A549 (cell line): Measurements from ENCODE around the gene PSG1. TPM values are rescaled to one million over a fixed set of nuclear protein-coding genes. Genes with fewer than 3 reads are reported as not detected.
"Not testable (repeated sequence)": the region's sequence is repeated elsewhere in the genome, so short reads cannot be mapped to it uniquely, and the experiment has no call there.

ENCODE experiments used
- ATAC-seq, 2 experiments: fragments of 200-7000 bp in 1 of 2; fragments of >200 bp in 1 of 2; cut with Nextera tagmentation in 1 of 2; cut with Tn5 transposase in 1 of 2; 3 replicates each; pipeline versions ENCODE4 v1.8.0 to v1.9.1; 2018 to 2020; ENCODE audit warnings: mild to moderate bottlenecking in 1 of 2, moderate library complexity in 1 of 2
- CTCF ChIA-PET: fragments of 300-600 bp; sonication (Branson Sonifier 250); formaldehyde crosslinking; extraction: SDS; loops from one replicate; lab custom pipeline; 2021; ENCODE audit warnings: antibody characterized with exemption, inconsistent platforms; lab: Yijun Ruan, JAX
- POLR2A ChIA-PET: fragments of 350-600 bp; formaldehyde crosslinking; extraction: SDS; loops from one replicate; lab custom pipeline; 2021; ENCODE audit warnings: antibody characterized with exemption, inconsistent platforms; lab: Yijun Ruan, JAX
- DNase-seq, 2 experiments: peaks; one replicate each; pipeline versions ENCODE4 v3.0.0 to v3.0.0-alpha.2; 2011 to 2016; ENCODE audit warnings: low read depth in 1 of 2, low spot score in 1 of 2
- FAIRE-seq: peaks from 2 replicates; lab custom pipeline; 2011; peaks lifted over from hg19 to GRCh38; lab: Jason Lieb, UNC
- H3K27ac ChIP-seq, 2 experiments: fragments of >200 bp; sonication (Bioruptor Twin); formaldehyde crosslinking; 3 replicates each; pipeline ENCODE4 v1.5.1; 2016 to 2017
- H3K4me1 ChIP-seq: fragments of >200 bp; sonication (Bioruptor Twin); formaldehyde crosslinking; 3 replicates; pipeline ENCODE4 v1.6.1; 2016
- H3K4me2 ChIP-seq: fragments of >200 bp; sonication (Bioruptor Twin); formaldehyde crosslinking; 3 replicates; pipeline ENCODE4 v1.6.1; 2016
- H3K4me3 ChIP-seq: fragments of >200 bp; sonication (Bioruptor Twin); formaldehyde crosslinking; 3 replicates; pipeline ENCODE4 v1.5.1; 2016
- H3K9me3 ChIP-seq: fragments of >200 bp; sonication (Bioruptor Twin); formaldehyde crosslinking; 3 replicates; pipeline ENCODE4 v1.6.1; 2016
- ATOH8 ChIP-seq: fragments of 250-450 bp; sonication (Bioruptor Pico); IDR thresholded peaks from 2 replicates; pipeline ENCODE4 v1.5.0; 2020; ENCODE audit warnings: low read depth, mild to moderate bottlenecking, moderate library complexity
- BCL3 ChIP-seq: fragments of >200 bp; sonication (Bioruptor Twin); formaldehyde crosslinking; IDR thresholded peaks from 3 replicates; pipeline ENCODE4 v1.6.1; 2016
- BHLHE40 ChIP-seq: IDR thresholded peaks from 2 replicates; pipeline ENCODE4 v1.6.1; 2012; ENCODE audit warnings: low read depth, low read length, inconsistent platforms
- CEBPB ChIP-seq, 2 experiments: fragments of >200 bp in 1 of 2; sonication (Bioruptor Twin) in 1 of 2; formaldehyde crosslinking in 1 of 2; IDR thresholded peaks; 2 replicates each; pipeline ENCODE4 v1.6.1; 2012 to 2016
- CHD2 ChIP-seq: fragments of 150-350 bp; IDR thresholded peaks from 2 replicates; pipeline ENCODE4 v1.6.1; 2014; ENCODE audit warnings: low read length; ENCODE audit not compliant: partially characterized antibody
- EHF ChIP-seq: fragments of 250-450 bp; sonication (Bioruptor Pico); IDR thresholded peaks from 2 replicates; pipeline ENCODE4 v1.5.0; 2020; ENCODE audit warnings: mild to moderate bottlenecking
- EHMT2 ChIP-seq: fragments of 200-600 bp; sonication (generic); IDR thresholded peaks from 2 replicates; pipeline ENCODE4 v1.6.1; 2016; ENCODE audit warnings: antibody characterized with exemption, low read depth, mild to moderate bottlenecking, moderate library complexity
- EP300 ChIP-seq, 2 experiments: fragments of >200 bp; sonication (Bioruptor Twin); formaldehyde crosslinking; IDR thresholded peaks; 2 replicates in 1 of 2; 3 replicates in 1 of 2; pipeline ENCODE4 v1.6.1; 2016 to 2017
- FOSB ChIP-seq: fragments of 250-450 bp; sonication (Bioruptor Pico); IDR thresholded peaks from 2 replicates; pipeline ENCODE4 v1.5.0; 2020; ENCODE audit warnings: mild to moderate bottlenecking, moderate library complexity
- FOSL2 ChIP-seq, 2 experiments: fragments of 450-650 bp in 1 of 2; fragments of >200 bp in 1 of 2; sonication (Bioruptor Twin) in 1 of 2; formaldehyde crosslinking; IDR thresholded peaks; 2 replicates each; pipeline versions ENCODE4 v1.5.0 to v1.6.1; 2016 to 2020; ENCODE audit warnings: mild to moderate bottlenecking in 1 of 2, moderate library complexity in 1 of 2
- GATA3 ChIP-seq: IDR thresholded peaks from 2 replicates; pipeline ENCODE4 v1.6.1; 2012; ENCODE audit warnings: borderline replicate concordance
- HDAC2 ChIP-seq: fragments of 200-600 bp; sonication (generic); IDR thresholded peaks from 2 replicates; pipeline ENCODE4 v1.6.1; 2016
- HES2 ChIP-seq: fragments of >200 bp; sonication (Bioruptor Twin); formaldehyde crosslinking; IDR thresholded peaks from 2 replicates; pipeline ENCODE4 v1.6.1; 2016
- HOXB13 ChIP-seq: fragments of 250-450 bp; sonication (Bioruptor Pico); IDR thresholded peaks from 2 replicates; pipeline ENCODE4 v1.5.0; 2020; ENCODE audit warnings: low read depth, mild to moderate bottlenecking, moderate library complexity
- HOXB5 ChIP-seq: fragments of 250-450 bp; sonication (Bioruptor Pico); IDR thresholded peaks from 2 replicates; pipeline ENCODE4 v1.5.0; 2020; ENCODE audit warnings: mild to moderate bottlenecking, moderate library complexity
- JUN ChIP-seq, 2 experiments: fragments of >200 bp; sonication (Bioruptor Twin); formaldehyde crosslinking; IDR thresholded peaks; 2 replicates in 1 of 2; 3 replicates in 1 of 2; pipeline ENCODE4 v1.6.1; 2016 to 2017
- JUNB ChIP-seq: fragments of >200 bp; sonication (Bioruptor Twin); formaldehyde crosslinking; IDR thresholded peaks from 2 replicates; pipeline ENCODE4 v1.6.1; 2016
- MAFK ChIP-seq: fragments of 450-650 bp; IDR thresholded peaks from 2 replicates; pipeline ENCODE4 v1.6.1; 2014; ENCODE audit not compliant: partially characterized antibody
- MAX ChIP-seq: IDR thresholded peaks from 2 replicates; pipeline ENCODE4 v1.6.1; 2012
- MYC ChIP-seq: IDR thresholded peaks from 2 replicates; pipeline ENCODE4 v1.6.1; 2012; ENCODE audit warnings: mild to moderate bottlenecking, inconsistent platforms, low read length, improper control_type of control experiment, borderline replicate concordance
- NPAS2 ChIP-seq: fragments of 250-450 bp; sonication (Bioruptor Pico); IDR thresholded peaks from 2 replicates; pipeline ENCODE4 v1.8.0; 2022; ENCODE audit warnings: mild to moderate bottlenecking, moderate library complexity, borderline replicate concordance
- PBX3 ChIP-seq: IDR thresholded peaks from 2 replicates; pipeline ENCODE4 v1.6.1; 2012
- POLR2A ChIP-seq: IDR thresholded peaks from 2 replicates; pipeline ENCODE4 v1.6.1; 2012; ENCODE audit warnings: mild to moderate bottlenecking, low read length
- RAD21 ChIP-seq, 2 experiments: fragments of >200 bp in 1 of 2; sonication (Bioruptor Twin) in 1 of 2; formaldehyde crosslinking in 1 of 2; IDR thresholded peaks in 1 of 2; conservative IDR thresholded peaks in 1 of 2; 2 replicates in 1 of 2; 3 replicates in 1 of 2; pipeline ENCODE4 v1.6.1; 2012 to 2018; ENCODE audit warnings: inconsistent platforms in 1 of 2
- RARB ChIP-seq: fragments of 250-450 bp; sonication (Bioruptor Pico); IDR thresholded peaks from 2 replicates; pipeline ENCODE4 v1.8.0; 2021; ENCODE audit warnings: mild to moderate bottlenecking, moderate library complexity
- SMC3 ChIP-seq: fragments of >200 bp; sonication (Bioruptor Twin); formaldehyde crosslinking; IDR thresholded peaks from 3 replicates; pipeline ENCODE4 v1.6.1; 2018; ENCODE audit warnings: inconsistent platforms
- SREBF2 ChIP-seq: fragments of 450-650 bp; IDR thresholded peaks from 2 replicates; pipeline ENCODE4 v1.6.1; 2014; ENCODE audit warnings: mild to moderate bottlenecking, moderate library complexity
- TFCP2L1 ChIP-seq: fragments of 250-450 bp; sonication (Bioruptor Pico); IDR thresholded peaks from 2 replicates; pipeline ENCODE4 v1.5.0; 2021; ENCODE audit warnings: mild to moderate bottlenecking
- TP53 ChIP-seq: fragments of 250-450 bp; sonication (Bioruptor Pico); IDR thresholded peaks from 2 replicates; pipeline ENCODE4 v1.5.0; 2021; ENCODE audit warnings: mild to moderate bottlenecking, moderate library complexity
- ZFP36 ChIP-seq: fragments of 450-650 bp; IDR thresholded peaks from 2 replicates; pipeline ENCODE4 v1.6.1; 2014; ENCODE audit warnings: borderline replicate concordance; ENCODE audit not compliant: partially characterized antibody
- ZNF302 ChIP-seq: fragments of 250-450 bp; sonication (Bioruptor Pico); IDR thresholded peaks from 2 replicates; pipeline ENCODE4 v1.9.0; 2021; ENCODE audit warnings: inconsistent platforms, mild to moderate bottlenecking, moderate library complexity
- ZSCAN20 ChIP-seq: fragments of 250-450 bp; sonication (Bioruptor Pico); IDR thresholded peaks from 2 replicates; pipeline ENCODE4 v1.8.0; 2022; ENCODE audit warnings: mild to moderate bottlenecking, moderate library complexity
- WGBS: methylation state at CpG from one replicate; pipeline ENCODE4 v1.1.6; 2017; ENCODE audit errors: missing lambda C conversion rate; 5-methylcytosine and 5-hydroxymethylcytosine counted together
- polyA plus RNA-seq, 4 experiments: library from polyadenylated mRNA; depleted of rRNA in 3 of 4; stranded (reverse); fragments of >200 nt; fragmentation: RNase III in 1 of 4; extraction: RNeasy Plus Mini Kit Qiagen cat#74134 plus additional on column Dnase treatment in 1 of 4; gene quantifications; 2 replicates in 3 of 4; 3 replicates in 1 of 4; pipeline ENCODE4 v1.2.3, GENCODE V29; 2011 to 2017

PSG1 gene
- polyA plus RNA-seq, 2 of the 4 experiments (the other 2 are of a cell fraction) = 0.16 to 0.41 TPM

- Histone ChIP-seq H3K4me3 (peak overlapping the region; percentile 19; the same call in 1 of the 3 replicates), H3K4me1 (peaks cover 51% of the 10 kb centered on the region), H3K4me2 (peak overlapping the region; percentile 71), H3K27ac (peak overlapping the region; percentile 83 to 94), H3K9me3 (peaks cover 13% of the 10 kb centered on the region; the same call in 2 of the 3 replicates)
- WGBS = 3% methylated on average over 3 of the region's 3 CpGs
- POLR2A ChIA-PET; TF ChIP-seq FOSL2 (IDR thresholded peaks at IDR 0.05): not testable (repeated sequence)
- peak; percentile 68 to 81; a peak in 4 of 6 replicates for ATAC-seq
- TF ChIP-seq TFCP2L1 (CRISPR knock-in tag) (peak; percentile 65; the same call in 1 of the 2 replicates), EHF (CRISPR knock-in tag) (0 out of 2 replicates have a peak, but pooled peaks have one; percentile 16), RAD21 (conservative IDR thresholded peaks at IDR 0.05 in 1 of 2, IDR thresholded peaks at IDR 0.05 in 1 of 2) (peak in 1 of 2 experiments; percentile 20; a peak in 2 of 5 replicates), JUNB (peak; percentile 73), BCL3 (peak; percentile 55; the same call in 1 of the 3 replicates), CEBPB (IDR thresholded peaks at IDR 0.05) (peak; percentile 39 to 87; a peak in 3 of 4 replicates), ZSCAN20 (CRISPR knock-in tag) (peak; percentile 28; the same call in 1 of the 2 replicates), GATA3 (peak; percentile 99), SMC3 (0 out of 3 replicates have a peak, but pooled peaks have one; percentile 20), JUN (IDR thresholded peaks at IDR 0.05) (peak; percentile 63 to 78; a peak in 2 of 5 replicates), PBX3 (peak; percentile 83; the same call in 1 of the 2 replicates), FOSL2 (CRISPR knock-in tag; IDR thresholded peaks at IDR 0.05) (peak; percentile 79), EP300 (IDR thresholded peaks at IDR 0.05) (peak; percentile 85 to 91; a peak in 4 of 5 replicates), RARB (CRISPR knock-in tag) (0 out of 2 replicates have a peak, but pooled peaks have one; percentile 77), MAFK (peak; percentile 5)
- CTCF ChIA-PET = interaction anchor here (0.6 to 2.0 kb wide), 11 partner anchors 10 to 398 kb away, joined by 3 to 12 read pairs (median 3); no protein-coding TSS in a partner anchor
- peak in 1 of 2 experiments; percentile 91 for DNase-seq
- peak; percentile 99 for FAIRE-seq
Measured at GRCh38 chr19:42832023-42832680, 47.4 kb downstream of the PSG1 start.

GRCh38 chr19:42831221-42832019 is 48.1 kb downstream of the PSG1 start:
- Histone ChIP-seq H3K4me3 (no peak overlapping the region; the same call in 2 of the 3 replicates), H3K4me2 (peak overlapping the region; percentile 71), H3K9me3 (peaks cover 10% of the 10 kb centered on the region), H3K4me1 (peaks cover 51% of the 10 kb centered on the region), H3K27ac (peak overlapping the region; percentile 83 to 94)
- ATAC-seq (peak; percentile 84 to 91), DNase-seq (peak; percentile 77 to 98), FAIRE-seq (peak; percentile 99)
- ChIA-PET CTCF (interaction anchor here (0.6 to 2.0 kb wide), 13 partner anchors 11 to 399 kb away, joined by 3 to 12 read pairs (median 3); no protein-coding TSS in a partner anchor), POLR2A (no interaction called here)
- 2% methylated on average over 1 of the region's 1 CpG for WGBS
- no peak for TF ChIP-seq POLR2A
- no peak for TF ChIP-seq HDAC2
- TF ChIP-seq BHLHE40 = no peak
- 0 out of 2 replicates have a peak, but pooled peaks have one; percentile 84 for TF ChIP-seq TP53
- TF ChIP-seq MAX = peak; percentile 92
- no peak for TF ChIP-seq NPAS2 (CRISPR knock-in tag)
- no peak for TF ChIP-seq ZFP36
- TF ChIP-seq ATOH8 = peak; percentile 81
- TF ChIP-seq JUN (IDR thresholded peaks at IDR 0.05) = peak; percentile 89 to 95; a peak in 3 of 5 replicates
- peak; percentile 85; the same call in 1 of the 2 replicates for TF ChIP-seq HOXB13 (CRISPR knock-in tag)
- peak; percentile 78 for TF ChIP-seq HES2
- no peak for TF ChIP-seq CHD2
- peak; percentile 98 for TF ChIP-seq GATA3
- peak; percentile 90 to 96 for TF ChIP-seq CEBPB (IDR thresholded peaks at IDR 0.05)
- TF ChIP-seq FOSL2 (IDR thresholded peaks at IDR 0.05) = peak; percentile 98
- TF ChIP-seq FOSL2 (CRISPR knock-in tag; IDR thresholded peaks at IDR 0.05) = peak; percentile 99
- peak; percentile 86; the same call in 1 of the 2 replicates for TF ChIP-seq ZNF302 (CRISPR knock-in tag)
- no peak for TF ChIP-seq FOSB
- TF ChIP-seq SREBF2 = no peak
- TF ChIP-seq EHMT2 = no peak
- no peak for TF ChIP-seq MYC
- peak; percentile 85 for TF ChIP-seq HOXB5 (CRISPR knock-in tag)
